ENCODE data around the gene CUL9. TPM values are rescaled to one million over a fixed set of nuclear protein-coding genes. Genes with fewer than 3 reads are reported as not detected.

CUL9 gene
- total and polyA plus RNA-seq, 2 experiments from 2014 or later, result 2.6 to 11.3 TPM

GRCh38 chr6:43231053-43231452 is 49.1 kb downstream of the CUL9 start:
- Mint-ChIP-seq H3K27me3 (ENCODE audit: insufficient read depth, low read depth, poor library complexity) (peaks cover 28% of the 10 kb centered on the region), H3K9me3 (no peaks in the 10 kb centered on the region; the same call in 2 of the 3 replicates), H3K27ac (no peak overlapping the region), H3K36me3 (ENCODE audit: low read depth) (peaks cover 10% of the 10 kb centered on the region), H3K4me3 (no peak overlapping the region; the same call in 2 of the 3 replicates), H3K4me1 (peaks cover 4% of the 10 kb centered on the region; the same call in 2 of the 3 replicates)
- Histone ChIP-seq H2AFZ (no peak overlapping the region), H4K20me1 (replicated peaks; ENCODE audit: insufficient read depth) (no peaks in the 10 kb centered on the region; the same call in 1 of the 2 replicates), H3K79me2 (replicated peaks; ENCODE audit: insufficient read depth) (no peaks in the 10 kb centered on the region), H3F3A (replicated peaks; ENCODE audit: low read depth) (peaks cover 6% of the 10 kb centered on the region; the same call in 1 of the 2 replicates), H3K4me2 (no peak overlapping the region), H3K9me2 (ENCODE audit: insufficient read depth) (no peaks in the 10 kb centered on the region), H3K4me1 (ENCODE audit: insufficient read depth) (0 out of 2 replicates have a peak, but pooled peaks cover 4% of the 10 kb centered on the region), H3K27me3 (ENCODE audit: insufficient read depth) (peaks cover 36% of the 10 kb centered on the region), H3K27ac (ENCODE audit: low read depth) (no peak overlapping the region), H3K36me3 (ENCODE audit: insufficient read depth) (no peaks in the 10 kb centered on the region), H3K4me3 (no peak overlapping the region)
- TF ChIP-seq EZH2phosphoT487 (IDR thresholded peaks at IDR 0.05; ENCODE audit: unreplicated experiment) (no peak), STAT1 (IDR thresholded peaks at IDR 0.05; ENCODE audit: unreplicated experiment) (no peak), ZNF462 (CRISPR knock-in tag; IDR thresholded peaks at IDR 0.05) (no peak), ZNF114 (CRISPR knock-in tag; IDR thresholded peaks at IDR 0.05) (no peak), CREB1 (CRISPR knock-in tag; IDR thresholded peaks at IDR 0.05; ENCODE audit: low read depth) (no peak), POLR2AphosphoS5 (IDR thresholded peaks at IDR 0.05; ENCODE audit: low read depth) (no peak), NANOG (IDR thresholded peaks at IDR 0.05; ENCODE audit: borderline replicate concordance) (no peak), REST (IDR thresholded peaks at IDR 0.05; ENCODE audit: unreplicated experiment) (no peak), JUNB (IDR thresholded peaks at IDR 0.05; ENCODE audit: unreplicated experiment) (no peak), CTCF (conservative IDR thresholded peaks at IDR 0.05; ENCODE audit: low read depth in 2 of 2) (no peak), ETS1 (IDR thresholded peaks at IDR 0.05) (no peak), ZNF331 (CRISPR knock-in tag; IDR thresholded peaks at IDR 0.05; ENCODE audit: low read depth) (no peak), EZH2 (IDR thresholded peaks at IDR 0.05; ENCODE audit: low read depth, unreplicated experiment) (no peak)
- DNase-seq (ENCODE audit: low spot score), result no peak
- no peak for ATAC-seq
